ENCODE results near the gene ING5. TPM values are rescaled to one million over a fixed set of nuclear protein-coding genes. Genes with fewer than 3 reads are reported as not detected.
"Not testable (repeated sequence)": the region's sequence is repeated elsewhere in the genome, so short reads cannot be mapped to it uniquely, and the experiment has no call there.

The ING5 gene
- total and polyA plus RNA-seq, 9 donors = 24.9 to 57.1 (median 39.6) TPM

DNA sequence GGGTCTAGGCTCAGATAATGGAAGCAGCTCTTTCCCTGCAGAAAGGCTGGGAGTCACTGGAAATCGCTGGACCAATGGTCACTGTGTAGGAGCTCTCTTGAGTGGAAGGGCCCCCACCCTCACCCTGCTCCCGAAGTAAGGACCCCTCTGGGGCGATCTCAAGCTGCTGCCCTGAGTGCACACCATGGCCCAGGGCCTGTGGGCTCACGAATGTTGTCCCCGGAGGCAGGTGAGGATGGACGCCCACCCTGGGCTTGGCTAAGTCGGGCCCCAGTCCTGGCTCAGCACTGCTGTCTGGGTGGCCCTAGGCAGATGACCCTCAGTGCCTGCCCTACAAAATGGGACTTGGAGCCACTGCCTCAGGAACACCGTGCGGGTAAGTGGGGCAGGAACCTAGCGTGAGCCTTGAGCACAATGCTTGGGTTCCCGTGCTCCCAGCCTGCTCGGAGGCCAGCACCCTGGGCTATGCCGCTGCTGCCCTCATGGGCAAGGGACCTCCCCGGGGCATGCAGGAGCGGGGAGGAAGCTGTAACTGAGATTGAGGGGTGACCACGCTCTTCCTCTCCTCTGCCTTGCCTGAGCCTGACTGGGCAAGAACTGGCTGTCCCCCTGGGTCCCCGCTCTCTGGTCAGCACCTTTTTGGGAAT, 36.3 kb downstream of the ING5 start:
- intact Hi-C loops (cut with DNase I) = loop anchor here in 3 of 4 donors (5.0 to 10.0 kb wide), 2 partner anchors 137 to 139 kb away; no protein-coding TSS in a partner anchor
- H3K36me3 ChIP-seq = no peaks in the 10 kb centered on the region
- H3K4me1 ChIP-seq (ENCODE audit: insufficient read depth) = peaks cover 6% of the 10 kb centered on the region
- H3K27ac ChIP-seq = no peak overlapping the region
- H3K4me3 ChIP-seq = no peak overlapping the region
- no peaks in the 10 kb centered on the region for H3K9me3 ChIP-seq
- no peak for DNase-seq
- no peaks in the 10 kb centered on the region for H3K27me3 ChIP-seq
- TF ChIP-seq EP300 (IDR thresholded peaks at IDR 0.05) = no peak
- 91 to 93% (median 93%) methylated on average over 17 of the region's 17 CpGs for WGBS, 3 donors

DNA sequence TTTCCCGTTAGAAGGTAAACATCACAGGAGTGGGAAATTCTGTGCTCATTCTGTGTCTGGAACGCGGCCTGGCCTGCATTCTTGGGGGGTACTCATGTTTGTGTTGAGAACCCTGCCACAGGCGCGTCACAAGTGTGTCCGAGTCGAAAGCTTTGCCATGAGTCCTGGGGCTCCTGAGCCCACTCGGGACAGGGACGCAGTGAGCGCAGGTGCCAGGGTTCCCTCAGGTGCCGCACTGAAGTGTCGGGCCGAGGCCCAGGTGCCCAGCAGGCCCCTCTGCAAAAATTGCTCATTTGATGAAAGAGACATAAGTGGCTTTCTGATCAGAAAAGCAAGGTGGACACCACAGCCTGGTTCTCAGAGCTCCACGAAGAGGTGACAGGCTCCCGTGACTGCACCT, 37.3 kb downstream of the ING5 start:
- H3K27ac ChIP-seq = no peak overlapping the region
- no peak overlapping the region for H3K4me3 ChIP-seq
- intact Hi-C loops (cut with DNase I) = loop anchor here in 3 of 4 donors (5.0 to 10.0 kb wide), 2 partner anchors 136 to 138 kb away; no protein-coding TSS in a partner anchor
- DNase-seq = no peak
- no peaks in the 10 kb centered on the region for H3K9me3 ChIP-seq
- no peak for TF ChIP-seq POLR2A (IDR thresholded peaks at IDR 0.05)
- TF ChIP-seq EP300 (IDR thresholded peaks at IDR 0.05) = no peak
- TF ChIP-seq, protein P1, sequence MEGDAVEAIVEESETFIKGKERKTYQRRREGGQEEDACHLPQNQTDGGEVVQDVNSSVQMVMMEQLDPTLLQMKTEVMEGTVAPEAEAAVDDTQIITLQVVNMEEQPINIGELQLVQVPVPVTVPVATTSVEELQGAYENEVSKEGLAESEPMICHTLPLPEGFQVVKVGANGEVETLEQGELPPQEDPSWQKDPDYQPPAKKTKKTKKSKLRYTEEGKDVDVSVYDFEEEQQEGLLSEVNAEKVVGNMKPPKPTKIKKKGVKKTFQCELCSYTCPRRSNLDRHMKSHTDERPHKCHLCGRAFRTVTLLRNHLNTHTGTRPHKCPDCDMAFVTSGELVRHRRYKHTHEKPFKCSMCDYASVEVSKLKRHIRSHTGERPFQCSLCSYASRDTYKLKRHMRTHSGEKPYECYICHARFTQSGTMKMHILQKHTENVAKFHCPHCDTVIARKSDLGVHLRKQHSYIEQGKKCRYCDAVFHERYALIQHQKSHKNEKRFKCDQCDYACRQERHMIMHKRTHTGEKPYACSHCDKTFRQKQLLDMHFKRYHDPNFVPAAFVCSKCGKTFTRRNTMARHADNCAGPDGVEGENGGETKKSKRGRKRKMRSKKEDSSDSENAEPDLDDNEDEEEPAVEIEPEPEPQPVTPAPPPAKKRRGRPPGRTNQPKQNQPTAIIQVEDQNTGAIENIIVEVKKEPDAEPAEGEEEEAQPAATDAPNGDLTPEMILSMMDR (IDR thresholded peaks at IDR 0.05) = no peak
- WGBS, 3 donors = 89 to 92% (median 90%) methylated on average over 15 of the region's 15 CpGs
- H3K36me3 ChIP-seq = no peaks in the 10 kb centered on the region
- H3K4me1 ChIP-seq (ENCODE audit: insufficient read depth) = peaks cover 3% of the 10 kb centered on the region
- H3K27me3 ChIP-seq = no peaks in the 10 kb centered on the region

- TF ChIP-seq POLR2A (IDR thresholded peaks at IDR 0.05) (no peak), EP300 (IDR thresholded peaks at IDR 0.05) (no peak)
- TF ChIP-seq, protein P1 (IDR thresholded peaks at IDR 0.05) = no peak
- no peaks in the 10 kb centered on the region for H3K27me3 ChIP-seq
- no peak overlapping the region for H3K27ac ChIP-seq
- DNase-seq = no peak
- 85 to 91% (median 89%) methylated on average over 12 of the region's 12 CpGs for WGBS, 3 donors
- no peaks in the 10 kb centered on the region for H3K36me3 ChIP-seq
- H3K4me1 ChIP-seq (ENCODE audit: insufficient read depth) = peaks cover 3% of the 10 kb centered on the region
- no peaks in the 10 kb centered on the region for H3K9me3 ChIP-seq
- no peak overlapping the region for H3K4me3 ChIP-seq
- intact Hi-C loops (cut with DNase I) = loop anchor here in 3 of 4 donors (5.0 to 10.0 kb wide), 2 partner anchors 135 to 138 kb away; no protein-coding TSS in a partner anchor
Observed at GRCh38 chr2:241739651-241740050, 37.8 kb downstream of the ING5 start.

GRCh38 chr2:241741016-241741415, 39.2 kb downstream of the ING5 start:
- Histone ChIP-seq H3K27ac (no peak overlapping the region), H3K4me3 (no peak overlapping the region), H3K4me1 (ENCODE audit: insufficient read depth) (no peaks in the 10 kb centered on the region), H3K36me3 (no peaks in the 10 kb centered on the region), H3K27me3 (no peaks in the 10 kb centered on the region), H3K9me3 (no peaks in the 10 kb centered on the region)
- TF ChIP-seq EP300 (IDR thresholded peaks at IDR 0.05) (no peak), POLR2A (IDR thresholded peaks at IDR 0.05) (no peak)
- TF ChIP-seq, protein P1 (IDR thresholded peaks at IDR 0.05) = no peak
- 85 to 87% (median 87%) methylated on average over 10 of the region's 10 CpGs for WGBS, 3 donors
- no peak for DNase-seq
- intact Hi-C loops (cut with DNase I) = no loop called here

DNA sequence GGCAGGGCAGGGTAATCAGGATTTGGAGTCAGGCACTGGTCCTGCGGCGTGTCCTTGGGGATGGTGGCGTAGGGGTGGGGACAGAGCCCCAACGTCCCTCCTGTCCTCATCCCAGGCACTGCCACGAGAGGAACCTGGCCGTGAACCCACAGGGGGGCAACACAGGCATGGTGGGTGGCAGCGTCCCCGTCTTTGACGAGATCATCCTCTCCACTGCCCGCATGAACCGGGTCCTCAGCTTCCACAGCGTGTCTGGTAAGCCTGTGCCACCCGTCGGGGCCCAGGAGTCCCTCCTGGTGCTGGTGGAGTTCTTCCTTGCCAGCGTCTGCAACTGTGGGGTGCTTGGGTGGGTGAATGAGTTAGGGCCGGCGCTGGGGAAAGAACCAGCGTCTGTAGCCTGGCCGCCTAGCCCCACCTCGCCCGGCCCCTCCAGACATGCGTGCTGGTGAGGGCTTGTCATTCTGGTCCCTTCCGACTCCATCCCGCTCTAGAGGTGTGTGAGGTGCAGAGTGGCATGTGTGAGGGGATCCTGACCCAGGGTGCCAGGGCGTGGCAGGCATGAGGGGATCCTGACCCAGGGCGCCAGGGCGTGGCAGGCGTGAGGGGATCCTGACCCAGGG, 40.6 kb downstream of the ING5 start:
- H3K4me1 ChIP-seq (ENCODE audit: insufficient read depth) = no peaks in the 10 kb centered on the region
- H3K27ac ChIP-seq = no peak overlapping the region
- intact Hi-C loops (cut with DNase I) = no loop called here
- TF ChIP-seq POLR2A (IDR thresholded peaks at IDR 0.05) = no peak
- TF ChIP-seq EP300 (IDR thresholded peaks at IDR 0.05) = no peak
- TF ChIP-seq, protein P1 (IDR thresholded peaks at IDR 0.05) = no peak
- WGBS, 3 donors = 91 to 94% (median 93%) methylated on average over 28 of the region's 28 CpGs
- no peaks in the 10 kb centered on the region for H3K27me3 ChIP-seq
- no peak overlapping the region for H3K4me3 ChIP-seq
- H3K36me3 ChIP-seq = no peaks in the 10 kb centered on the region
- no peak for DNase-seq
- no peaks in the 10 kb centered on the region for H3K9me3 ChIP-seq

- DNase-seq; H3K9me3 ChIP-seq; H3K27ac ChIP-seq; H3K4me1 ChIP-seq (ENCODE audit: insufficient read depth); H3K4me3 ChIP-seq; H3K36me3 ChIP-seq; intact Hi-C loops (cut with DNase I); H3K27me3 ChIP-seq: not testable (repeated sequence)
- WGBS, 3 donors = 83 to 92% (median 89%) methylated on average over 8 to 15 of the region's 15 CpGs
Observed at GRCh38 chr2:241743008-241743407, 41.2 kb downstream of the ING5 start.
